GM21528 (cell line): ENCODE results near the gene SLC16A3.

Source experiments
- ATAC-seq: cut with Tn5 transposase; IDR thresholded peaks from one replicate; pipeline ENCODE4 v1.9.1; 2021; ENCODE audit warnings: mild to moderate bottlenecking, moderate library complexity; ENCODE audit not compliant: unreplicated experiment, low FRiP score

SLC16A3 gene

GRCh38 chr17:82235056-82235774 lies 6.4 kb downstream of the SLC16A3 start:
- ATAC-seq: no peak

GRCh38 chr17:82235775-82236141 lies 6.9 kb downstream of the SLC16A3 start:
- no peak for ATAC-seq

- ATAC-seq: no peak
These were observed 7.5 kb downstream of the SLC16A3 start for GRCh38 chr17:82236142-82236971.

GRCh38 chr17:82237083-82237745 lies 8.4 kb downstream of the SLC16A3 start:
- ATAC-seq: no peak

- ATAC-seq: no peak
These were observed 9.1 kb downstream of the SLC16A3 start for GRCh38 chr17:82237746-82238471.

GRCh38 chr17:82238472-82239201 lies 9.8 kb downstream of the SLC16A3 start:
- no peak for ATAC-seq

- no peak for ATAC-seq
These were observed 10.6 kb downstream of the SLC16A3 start for GRCh38 chr17:82239401-82239925.

- ATAC-seq: no peak
These were observed 11.2 kb downstream of the SLC16A3 start for GRCh38 chr17:82239926-82240505.

- no peak for ATAC-seq
These were observed 11.8 kb downstream of the SLC16A3 start for GRCh38 chr17:82240506-82241182.

GRCh38 chr17:82241183-82241925 lies 12.5 kb downstream of the SLC16A3 start:
- no peak for ATAC-seq

- ATAC-seq: no peak
These were observed 13.3 kb downstream of the SLC16A3 start for GRCh38 chr17:82241926-82242697.

GRCh38 chr17:82242698-82242976 lies 13.8 kb downstream of the SLC16A3 start:
- ATAC-seq: no peak

GRCh38 chr17:82242977-82243647 lies 14.3 kb downstream of the SLC16A3 start:
- no peak for ATAC-seq

- ATAC-seq: no peak
These were observed 15.0 kb downstream of the SLC16A3 start for GRCh38 chr17:82243648-82244412.

GRCh38 chr17:82244413-82245133 lies 15.7 kb downstream of the SLC16A3 start:
- ATAC-seq: no peak
